Subcutaneous adipose tissue (tissue), 4 donors: ENCODE results near the gene SLA2. TPM values are rescaled to one million over a fixed set of nuclear protein-coding genes. Genes with fewer than 3 reads are reported as not detected.

Experiments
- CTCF ChIP-seq: fragments of 450-650 bp; IDR thresholded peaks from one replicate; pipeline ENCODE4 v1.5.1; 2016; ENCODE audit warnings: low read depth, mild to moderate bottlenecking, control low read depth, antibody characterized with exemption, moderate library complexity
- small RNA-seq: library from RNA; depleted of rRNA; stranded (forward); fragments of <200 nt; gene quantifications from one replicate; pipeline ENCODE3, GENCODE V24; 2016
- total RNA-seq, 4 donors: library from RNA; depleted of rRNA; stranded (reverse); fragments of >200 nt; gene quantifications; one replicate each; pipeline ENCODE4 v1.1.0, GENCODE V29; 2016

The SLA2 gene
- total RNA-seq, 4 donors from 2014 or later, result 0.19 to 2.1 (median 0.54) TPM

GRCh38 chr20:36569847-36570429 is 76.1 kb downstream of the SLA2 start:
- TF ChIP-seq CTCF, result no peak

GRCh38 chr20:36565520-36565919 is 80.5 kb downstream of the SLA2 start:
- no peak for TF ChIP-seq CTCF

GRCh38 chr20:36563374-36563773 is 82.6 kb downstream of the SLA2 start:
- no peak for TF ChIP-seq CTCF

- TF ChIP-seq CTCF, result no peak
These were observed 83.3 kb downstream of the SLA2 start for GRCh38 chr20:36562724-36563123.

Small RNAs within 50 kb of the gene (small RNA-seq; reads per million reads assigned to genes)
- 0.49 reads per million for gene RF00019

Other genes with a start within 250 kb of the SLA2 start
- gene MYL9, start 104.7 kb downstream of the SLA2 start, total RNA-seq, result 100 to 1,000 TPM in 2 of 4 donors, 10 to 100 TPM in 2; 56.8 to 175 (median 111) TPM
- 10 to 100 TPM; 10.6 to 12.7 (median 12.3) TPM for gene TGIF2, start 72.6 kb downstream of the SLA2 start, total RNA-seq
- gene RAB5IF, start 40.4 kb downstream of the SLA2 start, total RNA-seq, result 100 to 1,000 TPM in 1 of 4 donors, 10 to 100 TPM in 3; 68.0 to 107 (median 79.1) TPM
- gene NDRG3, start 99.9 kb upstream of the SLA2 start, total RNA-seq, result 10 to 100 TPM; 11.5 to 25.2 (median 20.2) TPM
- gene DSN1, start 127.6 kb upstream of the SLA2 start, total RNA-seq, result 10 to 100 TPM in 2 of 4 donors, 1 to 10 TPM in 2; 7.3 to 10.7 (median 9.8) TPM
- under 1 TPM in 2 of 4 donors, not detected in 2; 0.34 to 0.44 TPM for gene TLDC2, start 229.9 kb upstream of the SLA2 start, total RNA-seq